Erythroblast (primary cell): ENCODE results near the gene ZNF175.

Experiments
- GATA1 ChIP-seq: IDR thresholded peaks from 2 replicates; pipeline ENCODE4 v1.6.1; 2011; ENCODE audit warnings: low read depth, mild to moderate bottlenecking, control low read depth, low read length, moderate library complexity
- POLR2A ChIP-seq: IDR thresholded peaks from 2 replicates; pipeline ENCODE4 v1.6.1; 2011; ENCODE audit warnings: mild to moderate bottlenecking, low read length

GRCh38 chr19:51628153-51628939 lies 57.3 kb downstream of the ZNF175 start:
- TF ChIP-seq POLR2A (no peak), GATA1 (no peak)
